Stimulated activated CD4-positive, alpha-beta T cell treated with anti-CD3 and anti-CD28 coated beads, Interleukin-15, amount 100 ng/mL, for 48 hours (primary cell): ENCODE measurements around the gene DSCAML1.

ENCODE experiments used
- DNase-seq, 2 donors: peaks; one replicate each; pipeline ENCODE4 v3.0.0-alpha.2; 2020; ENCODE audit warnings: low read depth in 2 of 2

The DSCAML1 gene

DNA sequence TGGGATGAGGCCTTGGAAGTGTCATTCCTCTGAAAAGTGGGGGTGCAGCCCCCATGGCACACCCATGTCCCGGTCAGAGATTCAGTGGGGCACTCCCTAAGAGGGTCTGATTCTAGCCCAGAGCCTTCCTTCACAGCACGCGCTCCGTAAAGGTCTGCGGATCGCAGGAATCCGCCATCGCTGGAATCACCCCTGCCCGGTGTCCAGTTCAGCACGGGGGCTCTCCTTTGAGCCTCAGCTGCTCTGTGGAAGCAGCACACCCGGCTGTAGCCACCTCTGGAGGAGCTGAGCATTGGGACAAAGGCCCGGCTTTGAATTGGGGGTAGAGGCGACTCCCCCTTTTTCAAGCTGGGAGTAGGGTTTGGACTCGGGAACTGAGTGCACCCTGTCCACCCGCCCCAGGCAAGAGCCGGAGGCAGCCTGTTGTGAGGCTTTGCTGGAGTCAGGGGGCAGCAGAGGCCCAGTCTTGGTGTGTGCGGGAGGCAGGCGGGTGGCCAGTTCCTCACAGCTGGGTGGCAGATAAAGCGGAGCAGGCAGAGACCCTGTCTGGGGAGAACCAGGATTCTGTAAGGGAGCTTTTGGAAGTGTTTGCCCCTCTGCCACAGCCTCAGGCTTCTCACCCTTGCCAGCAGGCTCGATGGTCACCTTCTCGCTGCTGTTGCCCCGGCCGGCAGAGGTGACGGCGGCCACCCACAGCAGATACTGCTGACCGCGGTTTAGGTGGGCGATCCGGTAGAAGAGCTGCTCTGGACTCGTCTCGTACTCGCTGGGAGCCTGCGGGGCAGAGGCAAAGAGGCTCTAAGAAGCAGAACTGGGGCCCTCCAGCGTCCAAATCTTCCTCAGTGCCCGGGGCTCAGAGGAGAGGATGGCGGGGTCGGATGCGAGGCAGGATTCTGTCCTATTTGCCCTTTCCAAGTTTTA is 353.5 kb downstream of the DSCAML1 start:
- DNase-seq: no peak

- no peak for DNase-seq
These were observed 354.2 kb downstream of the DSCAML1 start for GRCh38 chr11:117442869-117443239.

DNA sequence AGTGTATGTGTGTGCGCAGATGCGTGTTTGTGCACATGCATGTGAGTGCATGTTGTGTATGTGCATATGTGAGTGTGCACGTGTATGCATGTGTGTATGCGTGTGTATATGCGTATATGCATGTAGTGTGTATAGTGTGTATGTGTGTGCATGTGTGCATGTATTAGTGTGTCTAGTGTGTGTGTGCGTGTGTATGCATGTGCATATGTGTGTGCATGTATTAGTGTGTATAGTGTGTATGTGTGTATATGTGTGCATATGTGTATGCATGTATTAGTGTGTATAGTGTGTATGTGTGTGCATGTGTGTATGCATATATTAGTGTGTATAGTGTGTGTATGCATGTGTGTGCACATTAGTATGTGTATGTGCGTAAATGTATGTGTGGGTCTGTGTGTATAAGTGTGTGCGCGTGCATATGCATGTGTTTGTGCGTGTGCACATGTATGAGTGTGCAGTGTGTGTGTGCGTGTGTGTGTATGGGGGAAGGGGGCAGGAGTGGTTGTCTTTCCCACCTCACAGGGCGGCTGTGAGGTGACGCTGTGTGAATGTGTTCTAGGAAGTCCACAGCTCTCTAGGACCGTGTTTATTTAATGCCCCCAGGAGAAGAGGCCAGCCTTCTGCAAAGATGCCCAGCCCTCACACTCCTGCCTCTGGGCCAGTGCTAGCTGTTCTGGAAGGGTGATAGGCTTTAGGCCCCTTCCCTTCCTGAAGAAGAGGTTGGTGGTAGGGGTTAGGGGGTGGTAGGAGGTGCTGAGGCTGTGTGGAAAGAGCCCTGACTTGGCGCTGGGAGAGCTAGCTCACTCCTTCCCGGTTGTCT is 354.8 kb downstream of the DSCAML1 start:
- DNase-seq: no peak

- DNase-seq: no peak
These were observed 355.7 kb downstream of the DSCAML1 start for GRCh38 chr11:117441146-117441975.

GRCh38 chr11:117440258-117440657 is 356.8 kb downstream of the DSCAML1 start:
- no peak for DNase-seq

- DNase-seq: no peak
These were observed 357.8 kb downstream of the DSCAML1 start for GRCh38 chr11:117439256-117439655.

- DNase-seq: no peak
These were observed 358.5 kb downstream of the DSCAML1 start for GRCh38 chr11:117438371-117439000.

DNA sequence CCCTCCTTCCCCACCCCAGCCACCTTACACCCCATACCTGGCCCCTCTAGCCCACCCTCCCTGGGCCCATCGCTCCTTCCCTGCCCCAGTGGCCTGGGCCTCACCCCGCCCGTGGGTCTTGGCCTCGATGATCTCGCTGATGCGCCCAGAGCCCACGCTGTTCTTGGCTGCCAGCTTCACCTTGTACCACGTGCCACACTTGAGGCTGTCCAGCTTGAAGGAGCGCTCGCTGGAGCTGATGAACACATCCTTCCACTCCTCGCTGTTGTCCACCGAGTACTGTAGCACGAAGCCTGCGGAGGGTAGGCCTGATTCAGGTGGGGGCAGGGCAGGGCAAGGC is 359.3 kb downstream of the DSCAML1 start:
- no peak for DNase-seq

DNA sequence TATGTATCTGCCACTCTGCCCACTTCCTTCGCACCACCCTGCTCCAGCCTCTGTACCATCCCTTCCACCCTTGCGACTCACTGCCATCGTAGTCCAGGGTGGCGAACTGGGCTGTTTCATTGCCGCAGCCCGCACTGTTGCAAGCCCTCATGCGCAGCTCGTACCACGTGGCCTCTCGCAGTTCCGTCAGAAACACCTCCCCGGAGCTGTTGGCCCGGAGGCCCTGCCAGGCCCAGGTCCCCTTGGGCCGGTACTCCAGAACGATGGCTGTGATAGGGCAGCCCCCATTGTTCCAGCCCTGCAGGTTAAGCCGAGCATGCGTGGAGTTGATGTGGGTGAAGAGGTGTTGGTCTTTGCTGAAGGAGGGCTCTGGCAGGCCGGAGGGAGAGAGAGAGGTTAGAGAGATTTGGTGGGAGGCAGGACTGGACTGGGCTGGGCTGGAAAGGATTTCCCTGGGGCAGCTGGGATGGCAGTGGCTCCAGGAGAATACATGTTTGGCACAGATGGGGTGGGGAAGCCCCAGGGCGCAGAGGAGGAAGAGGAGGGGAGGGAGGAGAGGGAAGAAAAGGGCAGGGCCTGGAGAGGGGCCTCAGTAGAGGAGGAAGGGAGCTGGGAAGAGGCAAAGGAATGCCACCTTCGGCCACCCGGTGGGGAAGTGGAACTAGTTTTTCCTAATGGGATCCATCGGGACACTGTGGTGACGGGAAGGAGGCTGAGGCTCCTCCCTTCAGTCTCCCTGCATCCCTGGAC is 359.8 kb downstream of the DSCAML1 start:
- no peak for DNase-seq

DNA sequence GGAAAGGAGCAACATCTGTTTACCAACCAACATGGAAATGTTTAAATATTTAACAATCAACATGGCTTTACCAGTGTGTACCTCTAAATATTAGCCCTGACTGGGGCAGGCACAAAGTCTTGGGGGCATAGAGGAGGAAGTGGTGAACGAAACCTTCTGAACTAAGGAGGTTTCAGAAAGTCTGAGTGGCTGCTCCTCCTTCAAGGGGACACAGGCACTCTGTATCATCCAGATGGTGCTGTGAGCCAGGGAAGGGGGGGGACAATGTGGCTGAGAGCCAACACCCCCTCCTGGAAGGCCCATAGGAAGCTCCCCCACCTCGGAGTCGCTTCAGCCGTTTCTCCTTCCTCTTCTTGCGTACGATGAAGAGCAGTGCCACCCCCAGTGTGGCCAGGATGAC is 361.7 kb downstream of the DSCAML1 start:
- DNase-seq: no peak

DNA sequence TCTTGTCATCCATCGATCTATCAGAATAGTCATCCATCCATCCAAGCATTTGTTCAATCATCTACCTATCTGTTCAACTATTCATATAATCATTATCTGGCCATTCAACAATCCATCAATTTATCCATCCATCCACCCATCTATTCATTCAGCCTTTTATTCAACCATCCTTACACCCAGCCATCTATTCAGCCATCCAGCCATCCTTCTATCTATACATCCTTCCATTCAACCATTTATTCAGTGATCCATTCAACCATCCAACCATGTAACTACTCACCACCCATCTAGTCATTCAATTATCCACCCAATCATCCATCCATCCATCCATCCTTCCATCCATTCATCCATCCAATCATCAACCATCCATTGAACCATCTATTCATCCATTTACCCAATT is 362.5 kb downstream of the DSCAML1 start:
- no peak for DNase-seq

- DNase-seq: no peak
These were observed 363.3 kb downstream of the DSCAML1 start for GRCh38 chr11:117433717-117434116.

GRCh38 chr11:117431436-117431835 is 365.6 kb downstream of the DSCAML1 start:
- no peak for DNase-seq

DNA sequence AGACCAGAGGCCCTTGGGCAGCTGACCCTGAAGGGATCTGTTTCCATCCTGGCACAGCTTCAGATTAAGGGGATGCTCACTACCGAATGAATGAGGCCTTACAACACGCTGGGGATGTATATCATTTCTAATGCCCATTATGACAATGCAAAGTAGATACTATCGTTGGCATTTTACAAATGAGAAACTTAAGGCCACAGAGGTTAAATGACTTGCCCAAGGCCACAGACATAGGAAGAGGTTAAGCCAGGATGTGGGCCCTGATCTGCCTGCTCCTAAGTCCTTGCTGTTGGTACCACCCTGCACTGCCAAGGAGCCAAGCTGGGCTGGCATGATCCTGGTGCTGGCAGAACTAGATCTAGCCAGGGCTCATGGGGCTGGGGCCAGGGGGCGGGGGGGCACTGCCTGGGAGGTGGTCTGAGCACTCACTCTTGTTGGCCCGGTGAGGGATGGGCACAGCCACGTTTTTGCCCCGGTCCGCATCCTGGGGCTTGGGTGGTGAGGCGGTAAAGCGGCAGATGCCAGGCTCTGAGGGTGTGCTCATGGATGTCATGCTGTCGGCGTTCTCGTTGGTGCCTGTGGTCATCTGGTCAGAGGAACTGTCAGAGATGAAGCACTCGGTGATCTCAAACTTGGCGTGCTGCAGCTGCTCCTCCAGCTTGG is 366.6 kb downstream of the DSCAML1 start:
- DNase-seq: no peak

DNA sequence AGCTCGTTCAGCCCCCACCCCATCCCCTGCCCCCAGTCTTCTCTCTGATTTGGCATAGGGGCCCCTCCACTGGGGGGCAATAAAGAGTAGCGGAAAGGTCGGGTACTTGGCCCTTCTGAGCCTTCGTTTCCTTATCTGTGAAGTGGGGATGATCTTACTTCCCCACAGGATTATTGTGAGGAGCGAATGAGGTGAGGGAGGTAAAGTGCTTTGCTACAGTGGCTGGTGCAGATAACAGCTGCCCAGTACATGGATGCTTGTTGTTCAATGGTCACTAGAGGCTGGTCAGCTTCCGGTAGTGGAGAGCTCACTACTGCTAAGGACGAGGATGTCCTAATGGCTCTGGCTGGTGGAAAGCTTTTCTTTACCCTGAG is 368.2 kb downstream of the DSCAML1 start:
- DNase-seq: no peak

DNA sequence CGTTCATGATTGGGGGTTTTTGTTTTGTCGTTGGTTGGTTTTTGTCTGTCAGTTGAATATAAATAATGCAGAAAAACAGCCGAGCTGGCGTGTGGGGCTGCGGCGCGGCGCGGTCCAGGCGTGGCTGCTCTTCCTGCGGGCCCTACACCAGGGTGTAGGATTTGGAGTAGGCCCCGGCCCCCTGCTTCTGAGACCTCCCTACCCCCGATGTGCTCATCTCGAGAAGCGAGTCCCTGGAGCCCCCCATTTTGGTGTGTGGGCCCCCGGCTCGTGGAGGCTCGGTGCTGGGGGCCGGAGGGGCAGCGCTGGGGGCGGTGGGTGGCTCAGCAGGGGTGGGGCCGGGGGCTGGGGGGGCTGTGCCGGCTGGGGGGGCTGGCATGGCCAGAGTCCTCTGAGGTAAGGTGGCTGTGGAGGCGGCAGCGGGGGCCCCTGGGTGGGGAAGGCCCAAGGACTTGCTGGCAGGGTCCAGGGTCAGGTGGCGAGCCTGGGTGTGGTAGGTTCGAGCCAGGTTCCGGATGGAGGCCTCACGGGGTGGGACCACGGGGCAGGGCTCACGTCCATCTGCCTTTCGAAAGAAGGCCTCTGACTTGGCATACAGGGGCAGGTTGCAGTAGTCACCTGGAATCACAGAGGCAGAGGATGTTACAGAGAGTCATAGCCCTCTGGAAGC is 368.7 kb downstream of the DSCAML1 start:
- no peak for DNase-seq

GRCh38 chr11:117427356-117427874 is 369.6 kb downstream of the DSCAML1 start:
- no peak for DNase-seq

- DNase-seq: no peak
These were observed 370.1 kb downstream of the DSCAML1 start for GRCh38 chr11:117426941-117427340.

DNA sequence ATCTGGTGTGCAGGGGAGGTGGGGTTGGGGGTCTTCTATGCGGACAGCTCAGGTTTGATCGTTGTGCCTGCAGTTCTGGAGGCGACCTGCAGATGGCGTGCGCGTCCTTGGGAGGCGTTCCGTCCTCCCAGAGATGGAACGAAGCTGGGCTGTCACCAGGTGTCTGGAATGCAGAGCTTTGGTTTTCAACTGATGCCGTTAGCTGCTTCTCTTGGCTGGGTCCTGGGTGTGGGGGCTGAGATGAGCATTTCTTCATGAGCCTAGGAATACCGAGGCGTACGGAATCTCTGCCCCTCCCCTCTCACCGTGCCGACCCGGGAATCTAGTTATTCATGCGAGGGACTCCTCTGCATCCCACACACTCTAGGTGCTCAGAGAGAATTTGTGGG is 370.7 kb downstream of the DSCAML1 start:
- peak; percentile 39 to 60 for DNase-seq
